ENCODE measurements around the gene GPR155. TPM values are rescaled to one million over a fixed set of nuclear protein-coding genes. Genes with fewer than 3 reads are reported as not detected.

The GPR155 gene
- total and polyA plus RNA-seq, 9 of the 15 experiments (the other 6 are each of a cell fraction or from before 2014, with no cell fraction given) = 0.04 to 0.40 (median 0.11) TPM; not detected in 1

DNA sequence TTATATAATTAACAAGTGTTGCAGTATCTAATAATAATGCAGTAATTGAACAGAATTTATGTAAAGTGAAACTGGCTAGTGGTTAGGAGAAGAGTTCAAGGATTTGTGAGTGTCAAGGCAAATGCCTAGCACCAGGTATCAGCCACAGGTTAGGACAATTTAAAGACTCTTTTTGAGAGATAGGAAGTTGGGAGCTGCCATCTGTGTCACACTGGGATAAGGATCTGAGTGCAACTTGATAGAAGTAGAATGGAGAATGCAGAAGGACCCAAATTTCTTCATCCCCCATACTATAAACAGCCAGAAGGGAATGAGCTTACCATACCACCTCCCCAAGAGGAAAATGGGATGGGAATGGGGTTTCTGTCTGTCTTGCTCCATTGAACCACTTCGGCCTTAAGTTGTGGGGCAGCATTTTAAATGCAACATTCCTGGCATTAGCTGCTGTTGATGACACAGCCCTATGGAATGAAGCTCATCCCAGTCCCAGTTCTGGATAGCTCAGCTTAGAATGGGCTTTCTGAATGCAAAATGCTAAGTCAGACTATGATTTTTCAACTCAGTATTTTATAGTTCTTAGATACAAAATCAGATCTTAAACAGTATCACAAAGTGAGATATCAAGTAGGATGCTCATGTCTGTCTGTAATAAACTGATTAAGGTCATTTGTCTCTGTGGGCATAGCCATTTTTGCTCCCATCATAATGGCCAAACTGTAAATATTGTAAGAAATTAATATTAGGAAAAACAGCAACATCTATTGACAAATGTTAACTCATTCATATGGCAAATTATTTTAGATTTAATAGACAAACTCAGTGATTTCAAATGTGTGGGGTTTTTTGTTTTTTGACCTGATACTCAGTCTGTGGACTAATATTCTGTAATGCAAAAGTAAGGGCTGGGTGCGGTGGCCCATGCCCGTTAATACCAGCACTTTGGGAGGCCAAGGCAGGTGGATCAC is 44.0 kb downstream of the GPR155 start:
- FAIRE-seq (no peak), ATAC-seq (no peak), DNase-seq (ENCODE audit: extremely low read depth in 1 of 4, low spot score in 3 of 4) (no peak)
- H3K4me2 ChIP-seq (ENCODE audit: insufficient read depth, low read length) = no peak overlapping the region
- no peak for TF ChIP-seq U2AF2 (optimal IDR thresholded peaks at IDR 0.05; ENCODE audit: low read depth, low read length)
- peak in 2 of 3 experiments; percentile 9 to 46; a peak in 2 of 6 replicates for TF ChIP-seq CTCF (IDR thresholded peaks at IDR 0.05 in 2 of 3, conservative IDR thresholded peaks at IDR 0.05 in 1 of 3; ENCODE audit: insufficient read depth in 2 of 3, low read depth in 1 of 3, low read length in 3 of 3)
- no peak for TF ChIP-seq FOS (IDR thresholded peaks at IDR 0.05; ENCODE audit: extremely low read depth, insufficient read length)
- TF ChIP-seq RAD21 (CRISPR knock-in tag; conservative IDR thresholded peaks at IDR 0.05 in 1 of 2, IDR thresholded peaks at IDR 0.05 in 1 of 2) = peak in 1 of 2 experiments; percentile 29; a peak in 1 of 4 replicates
- no peaks in the 10 kb centered on the region for H3K79me2 ChIP-seq (ENCODE audit: control insufficient read depth, insufficient read depth, low read length)
- no peak overlapping the region for H3K9ac ChIP-seq (ENCODE audit: insufficient read depth in 1 of 2, low read depth in 2 of 2, low read length in 2 of 2)
- H3K27ac ChIP-seq (ENCODE audit: extremely low read depth, low read depth, low read length) = no peak overlapping the region
- no peaks in the 10 kb centered on the region for H3K36me3 ChIP-seq (ENCODE audit: control insufficient read depth, insufficient read depth, low read length)
- no peak overlapping the region for H3K4me3 ChIP-seq
- POLR2A ChIA-PET = no interaction called here
- 0% methylated on average over 3 of the region's 3 CpGs for WGBS (ENCODE audit: insufficient coverage, low coverage, missing lambda C conversion rate)
- no peaks in the 10 kb centered on the region for H3K9me1 ChIP-seq (ENCODE audit: control insufficient read depth, insufficient read depth, low read length)
- no TSS peak for BruUV-seq (replicated peaks)
- no peaks in the 10 kb centered on the region for H3K4me1 ChIP-seq (replicated peaks in 1 of 2; ENCODE audit: control insufficient read depth in 2 of 2, insufficient read depth in 2 of 2, low read length in 2 of 2)
- H4K20me1 ChIP-seq (replicated peaks; ENCODE audit: control insufficient read depth, insufficient read depth, low read length) = no peaks in the 10 kb centered on the region
- H3K9me3 ChIP-seq (replicated peaks; ENCODE audit: control insufficient read depth, insufficient read depth, low read depth, low read length) = no peaks in the 10 kb centered on the region
- H2AFZ ChIP-seq (ENCODE audit: low read depth, low read length) = no peak overlapping the region
- CTCF ChIA-PET (ENCODE audit: low intra/inter-chr PET ratio) = no interaction called here
- H3K27me3 ChIP-seq (ENCODE audit: control insufficient read depth in 2 of 2, insufficient read depth in 2 of 2, low read length in 2 of 2) = peaks cover 0 to 7% of the 10 kb centered on the region in 2 experiments; a peak in 2 of 5 replicates
- intact Hi-C loops (cut with micrococcal nuclease) = no loop called here
- in situ Hi-C loops (cut with MboI) = no loop called here

Measured in K562 (cell line).